Measurements from ENCODE around the gene IGF2BP2.
"Not testable (repeated sequence)": the region's sequence is repeated elsewhere in the genome, so short reads cannot be mapped to it uniquely, and the experiment has no call there.

The IGF2BP2 gene

GRCh38 chr3:185843635-185844034 is 18.8 kb upstream of the IGF2BP2 start:
- Histone ChIP-seq H3K9ac (ENCODE audit: low read length) (no peak overlapping the region), H3F3A (ENCODE audit: insufficient read depth, low read length) (no peaks in the 10 kb centered on the region), H3K79me2 (ENCODE audit: low read length) (no peaks in the 10 kb centered on the region), H3K9me2 (replicated peaks; ENCODE audit: insufficient read depth, low read length) (no peaks in the 10 kb centered on the region), H2AFZ (ENCODE audit: low read length) (no peak overlapping the region), H3K27ac (ENCODE audit: low read length) (no peak overlapping the region), H3K36me3 (replicated peaks; ENCODE audit: insufficient read depth, low read length) (no peaks in the 10 kb centered on the region), H3K27me3 (replicated peaks; ENCODE audit: insufficient read depth, low read length) (no peaks in the 10 kb centered on the region), H3K9me3 (replicated peaks; ENCODE audit: insufficient read depth, low read length) (no peaks in the 10 kb centered on the region), H4K20me1 (ENCODE audit: insufficient read depth, low read length) (no peaks in the 10 kb centered on the region), H3K4me3 (ENCODE audit: low read length) (no peak overlapping the region), H3K4me2 (ENCODE audit: low read depth, low read length) (no peak overlapping the region), H3K4me1 (ENCODE audit: low read length) (no peaks in the 10 kb centered on the region)
- no peak for DNase-seq
- TF ChIP-seq, protein P1, sequence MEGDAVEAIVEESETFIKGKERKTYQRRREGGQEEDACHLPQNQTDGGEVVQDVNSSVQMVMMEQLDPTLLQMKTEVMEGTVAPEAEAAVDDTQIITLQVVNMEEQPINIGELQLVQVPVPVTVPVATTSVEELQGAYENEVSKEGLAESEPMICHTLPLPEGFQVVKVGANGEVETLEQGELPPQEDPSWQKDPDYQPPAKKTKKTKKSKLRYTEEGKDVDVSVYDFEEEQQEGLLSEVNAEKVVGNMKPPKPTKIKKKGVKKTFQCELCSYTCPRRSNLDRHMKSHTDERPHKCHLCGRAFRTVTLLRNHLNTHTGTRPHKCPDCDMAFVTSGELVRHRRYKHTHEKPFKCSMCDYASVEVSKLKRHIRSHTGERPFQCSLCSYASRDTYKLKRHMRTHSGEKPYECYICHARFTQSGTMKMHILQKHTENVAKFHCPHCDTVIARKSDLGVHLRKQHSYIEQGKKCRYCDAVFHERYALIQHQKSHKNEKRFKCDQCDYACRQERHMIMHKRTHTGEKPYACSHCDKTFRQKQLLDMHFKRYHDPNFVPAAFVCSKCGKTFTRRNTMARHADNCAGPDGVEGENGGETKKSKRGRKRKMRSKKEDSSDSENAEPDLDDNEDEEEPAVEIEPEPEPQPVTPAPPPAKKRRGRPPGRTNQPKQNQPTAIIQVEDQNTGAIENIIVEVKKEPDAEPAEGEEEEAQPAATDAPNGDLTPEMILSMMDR (IDR thresholded peaks at IDR 0.05; ENCODE audit: low read length): no peak
- TF ChIP-seq EZH2 (optimal IDR thresholded peaks at IDR 0.05; ENCODE audit: low read depth, low read length) (no peak), EZH2phosphoT487 (IDR thresholded peaks at IDR 0.05; ENCODE audit: low read length) (no peak)

DNA sequence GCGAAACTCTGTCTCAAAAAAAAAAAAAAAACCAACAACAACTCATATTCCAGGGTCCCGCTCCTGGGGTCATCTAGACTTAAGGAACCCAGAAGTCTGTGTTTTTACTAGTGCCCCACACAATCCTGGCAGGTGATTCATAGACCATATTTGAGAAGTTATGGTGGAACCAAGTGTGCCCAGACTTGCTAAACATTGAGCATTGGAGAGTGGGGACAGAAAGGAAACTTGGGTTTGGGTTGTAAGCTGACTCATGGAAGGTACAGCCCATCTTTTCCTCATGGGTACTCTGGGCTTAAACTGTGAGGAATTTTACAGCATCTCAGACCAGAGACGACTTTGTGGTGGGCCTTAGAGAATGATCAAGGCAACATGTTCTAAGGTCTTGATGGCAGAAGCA is 18.3 kb upstream of the IGF2BP2 start:
- Histone ChIP-seq H3K9ac (ENCODE audit: low read length) (no peak overlapping the region), H3F3A (ENCODE audit: insufficient read depth, low read length) (no peaks in the 10 kb centered on the region), H3K4me1 (ENCODE audit: low read length) (no peaks in the 10 kb centered on the region), H3K9me2 (replicated peaks; ENCODE audit: insufficient read depth, low read length) (no peaks in the 10 kb centered on the region), H4K20me1 (ENCODE audit: insufficient read depth, low read length) (no peaks in the 10 kb centered on the region), H3K9me3 (replicated peaks; ENCODE audit: insufficient read depth, low read length) (no peaks in the 10 kb centered on the region), H3K27me3 (replicated peaks; ENCODE audit: insufficient read depth, low read length) (no peaks in the 10 kb centered on the region), H3K36me3 (replicated peaks; ENCODE audit: insufficient read depth, low read length) (no peaks in the 10 kb centered on the region), H3K79me2 (ENCODE audit: low read length) (no peaks in the 10 kb centered on the region), H3K4me2 (ENCODE audit: low read depth, low read length) (no peak overlapping the region), H2AFZ (ENCODE audit: low read length) (no peak overlapping the region), H3K4me3 (ENCODE audit: low read length) (no peak overlapping the region), H3K27ac (ENCODE audit: low read length) (no peak overlapping the region)
- TF ChIP-seq, protein P1 (IDR thresholded peaks at IDR 0.05; ENCODE audit: low read length): no peak
- TF ChIP-seq EZH2phosphoT487 (IDR thresholded peaks at IDR 0.05; ENCODE audit: low read length): no peak
- TF ChIP-seq EZH2 (optimal IDR thresholded peaks at IDR 0.05; ENCODE audit: low read depth, low read length): no peak
- DNase-seq: no peak

- Histone ChIP-seq H3K9me2 (replicated peaks; ENCODE audit: insufficient read depth, low read length) (no peaks in the 10 kb centered on the region), H3K36me3 (replicated peaks; ENCODE audit: insufficient read depth, low read length) (no peaks in the 10 kb centered on the region), H3K4me1 (ENCODE audit: low read length) (no peaks in the 10 kb centered on the region), H3F3A (ENCODE audit: insufficient read depth, low read length) (no peaks in the 10 kb centered on the region), H3K27ac (ENCODE audit: low read length) (no peak overlapping the region), H3K4me3 (ENCODE audit: low read length) (no peak overlapping the region), H3K9ac (ENCODE audit: low read length) (no peak overlapping the region), H3K79me2 (ENCODE audit: low read length) (no peaks in the 10 kb centered on the region), H3K27me3 (replicated peaks; ENCODE audit: insufficient read depth, low read length) (no peaks in the 10 kb centered on the region), H2AFZ (ENCODE audit: low read length) (no peak overlapping the region), H3K9me3 (replicated peaks; ENCODE audit: insufficient read depth, low read length) (no peaks in the 10 kb centered on the region), H3K4me2 (ENCODE audit: low read depth, low read length) (no peak overlapping the region), H4K20me1 (ENCODE audit: insufficient read depth, low read length) (no peaks in the 10 kb centered on the region)
- no peak for DNase-seq
- TF ChIP-seq EZH2phosphoT487 (IDR thresholded peaks at IDR 0.05; ENCODE audit: low read length) (no peak), EZH2 (optimal IDR thresholded peaks at IDR 0.05; ENCODE audit: low read depth, low read length) (no peak)
- TF ChIP-seq, protein P1 (IDR thresholded peaks at IDR 0.05; ENCODE audit: low read length): no peak
Observed at GRCh38 chr3:185842241-185842640, 17.4 kb upstream of the IGF2BP2 start.

- H2AFZ ChIP-seq (ENCODE audit: low read length); H3K27ac ChIP-seq (ENCODE audit: low read length); H3K79me2 ChIP-seq (ENCODE audit: low read length); H3K4me3 ChIP-seq (ENCODE audit: low read length); H3K9me2 ChIP-seq (replicated peaks; ENCODE audit: insufficient read depth, low read length); H3K27me3 ChIP-seq (replicated peaks; ENCODE audit: insufficient read depth, low read length); H3K4me2 ChIP-seq (ENCODE audit: low read depth, low read length); H3K9ac ChIP-seq (ENCODE audit: low read length); H3F3A ChIP-seq (ENCODE audit: insufficient read depth, low read length); H4K20me1 ChIP-seq (ENCODE audit: insufficient read depth, low read length); H3K36me3 ChIP-seq (replicated peaks; ENCODE audit: insufficient read depth, low read length); H3K9me3 ChIP-seq (replicated peaks; ENCODE audit: insufficient read depth, low read length); H3K4me1 ChIP-seq (ENCODE audit: low read length): not testable (repeated sequence)
- DNase-seq: peak; percentile 4
Observed at GRCh38 chr3:185838417-185838989, 13.7 kb upstream of the IGF2BP2 start.

Data from MM.1S (cell line).